H1 (cell line): ENCODE data around the gene ACTC1. TPM values are rescaled to one million over a fixed set of nuclear protein-coding genes. Genes with fewer than 3 reads are reported as not detected.

Experiments
- polyA plus RNA-seq, 7 experiments: library from polyadenylated mRNA; depleted of rRNA in 3 of 7; stranded (reverse) in 5 of 7; unstranded in 2 of 7; fragments of >200 nt in 5 of 7; fragments of 200-250 nt in 2 of 7; gene quantifications; 1 replicate in 5 of 7; 2 replicates in 1 of 7; 4 replicates in 1 of 7; pipeline versions ENCODE4 v1.2.1 to v1.2.3, GENCODE V29; 2011 to 2013; ENCODE audit warnings: missing spikeins in 2 of 7, mixed read lengths in 2 of 7
- total RNA-seq: library from RNA; stranded (reverse); fragmentation: NEBNext Ultra II Directional; extraction: Animal tissue kit (Norgen Biotek cat#: 25700); gene quantifications from 2 replicates; pipeline ENCODE4 v1.2.1, GENCODE V29; 2021

Gene ACTC1
- total and polyA plus RNA-seq, 2 of the 8 experiments (the other 6 are each of a cell fraction or from before 2014, with no cell fraction given): 37.6 to 90.0 TPM

Other genes with a start within 250 kb of the ACTC1 start
- 23.3 and 30.0 TPM in 2 replicates for gene GOLGA8B, start 211.9 kb downstream of the ACTC1 start, total RNA-seq
- 14.0 and 14.1 TPM in 2 replicates for gene GOLGA8B, start 211.9 kb downstream of the ACTC1 start, polyA plus RNA-seq (2011; rRNA removed)
- gene GJD2, start 40.6 kb downstream of the ACTC1 start, total RNA-seq: 0.54 and 0.78 TPM in 2 replicates
- gene GJD2, start 40.6 kb downstream of the ACTC1 start, polyA plus RNA-seq (2011; rRNA removed): 0.31 and 0.39 TPM in 2 replicates
- 57.6 and 57.9 TPM in 2 replicates for gene AQR, start 174.2 kb upstream of the ACTC1 start, total RNA-seq
- 12.5 and 34.5 TPM in 2 replicates for gene AQR, start 174.2 kb upstream of the ACTC1 start, polyA plus RNA-seq (2011; rRNA removed)
- gene ZNF770, start 192.7 kb upstream of the ACTC1 start, total RNA-seq: 121 and 143 TPM in 2 replicates
- gene ZNF770, start 192.7 kb upstream of the ACTC1 start, polyA plus RNA-seq (2011; rRNA removed): 15.3 and 24.8 TPM in 2 replicates